Measurements from ENCODE around the gene FBXW2.

Gene FBXW2

GRCh38 chr9:120770931-120771330 lies 22.3 kb downstream of the FBXW2 start:
- Histone ChIP-seq H3K4me2 (ENCODE audit: low read depth, low read length, poor library complexity, severe bottlenecking) (no peak overlapping the region), H3K4me1 (ENCODE audit: insufficient read depth, low read length, poor library complexity, severe bottlenecking) (no peaks in the 10 kb centered on the region), H3F3A (ENCODE audit: low read depth) (no peaks in the 10 kb centered on the region), H3K79me2 (ENCODE audit: insufficient read depth, low read length) (no peaks in the 10 kb centered on the region), H3K9me2 (replicated peaks; ENCODE audit: low read depth, low read length) (no peaks in the 10 kb centered on the region), H3K27me3 (ENCODE audit: insufficient read depth, low read length, poor library complexity, severe bottlenecking) (no peaks in the 10 kb centered on the region), H3K4me3 (ENCODE audit: low read length, poor library complexity, severe bottlenecking) (no peak overlapping the region), H3K9ac (ENCODE audit: low read depth, low read length, poor library complexity, severe bottlenecking) (no peak overlapping the region), H2AFZ (ENCODE audit: low read length) (no peak overlapping the region), H3K36me3 (ENCODE audit: insufficient read depth, low read length) (peaks cover 60% of the 10 kb centered on the region), H3K9me3 (ENCODE audit: insufficient read depth, low read depth, low read length) (no peaks in the 10 kb centered on the region), H4K20me1 (ENCODE audit: insufficient read depth, low read length, poor library complexity, severe bottlenecking) (no peaks in the 10 kb centered on the region)
- no peak for TF ChIP-seq EZH2phosphoT487 (IDR thresholded peaks at IDR 0.05; ENCODE audit: borderline replicate concordance)
- TF ChIP-seq, protein P1, sequence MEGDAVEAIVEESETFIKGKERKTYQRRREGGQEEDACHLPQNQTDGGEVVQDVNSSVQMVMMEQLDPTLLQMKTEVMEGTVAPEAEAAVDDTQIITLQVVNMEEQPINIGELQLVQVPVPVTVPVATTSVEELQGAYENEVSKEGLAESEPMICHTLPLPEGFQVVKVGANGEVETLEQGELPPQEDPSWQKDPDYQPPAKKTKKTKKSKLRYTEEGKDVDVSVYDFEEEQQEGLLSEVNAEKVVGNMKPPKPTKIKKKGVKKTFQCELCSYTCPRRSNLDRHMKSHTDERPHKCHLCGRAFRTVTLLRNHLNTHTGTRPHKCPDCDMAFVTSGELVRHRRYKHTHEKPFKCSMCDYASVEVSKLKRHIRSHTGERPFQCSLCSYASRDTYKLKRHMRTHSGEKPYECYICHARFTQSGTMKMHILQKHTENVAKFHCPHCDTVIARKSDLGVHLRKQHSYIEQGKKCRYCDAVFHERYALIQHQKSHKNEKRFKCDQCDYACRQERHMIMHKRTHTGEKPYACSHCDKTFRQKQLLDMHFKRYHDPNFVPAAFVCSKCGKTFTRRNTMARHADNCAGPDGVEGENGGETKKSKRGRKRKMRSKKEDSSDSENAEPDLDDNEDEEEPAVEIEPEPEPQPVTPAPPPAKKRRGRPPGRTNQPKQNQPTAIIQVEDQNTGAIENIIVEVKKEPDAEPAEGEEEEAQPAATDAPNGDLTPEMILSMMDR (conservative IDR thresholded peaks at IDR 0.05; ENCODE audit: low read length), result no peak

DNA sequence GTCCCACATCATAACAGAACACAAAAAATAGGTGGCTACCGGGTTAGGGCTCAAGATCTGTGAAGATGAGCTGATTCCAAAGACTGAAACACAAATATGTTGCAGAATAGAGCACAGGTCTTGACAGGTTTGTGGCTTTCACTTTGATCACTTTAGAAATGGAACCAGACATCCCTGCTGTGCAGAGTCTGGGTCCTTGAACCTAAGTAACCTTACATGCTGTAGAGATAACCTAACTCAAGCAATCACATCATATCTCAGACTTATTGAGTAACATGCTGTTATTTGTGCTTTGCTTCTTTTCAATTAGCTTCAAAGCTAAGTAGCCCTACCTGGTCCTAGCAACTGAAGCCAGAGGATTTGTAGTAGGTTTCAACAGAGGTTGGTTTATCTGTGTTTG lies 24.3 kb downstream of the FBXW2 start:
- Histone ChIP-seq H3K36me3 (ENCODE audit: insufficient read depth, low read length) (peaks cover 62% of the 10 kb centered on the region; the same call in 1 of the 2 replicates), H3K79me2 (ENCODE audit: insufficient read depth, low read length) (no peaks in the 10 kb centered on the region)
- TF ChIP-seq, protein P1 (conservative IDR thresholded peaks at IDR 0.05; ENCODE audit: low read length), result no peak
- TF ChIP-seq EZH2phosphoT487 (IDR thresholded peaks at IDR 0.05; ENCODE audit: borderline replicate concordance), result no peak

GRCh38 chr9:120768247-120768646 lies 25.0 kb downstream of the FBXW2 start:
- Histone ChIP-seq H3K27me3 (ENCODE audit: insufficient read depth, low read length, poor library complexity, severe bottlenecking) (no peaks in the 10 kb centered on the region), H3K4me1 (ENCODE audit: insufficient read depth, low read length, poor library complexity, severe bottlenecking) (no peaks in the 10 kb centered on the region), H3K4me2 (ENCODE audit: low read depth, low read length, poor library complexity, severe bottlenecking) (no peak overlapping the region), H2AFZ (ENCODE audit: low read length) (no peak overlapping the region), H4K20me1 (ENCODE audit: insufficient read depth, low read length, poor library complexity, severe bottlenecking) (no peaks in the 10 kb centered on the region), H3K9me2 (replicated peaks; ENCODE audit: low read depth, low read length) (no peaks in the 10 kb centered on the region), H3K4me3 (ENCODE audit: low read length, poor library complexity, severe bottlenecking) (no peak overlapping the region), H3K9ac (ENCODE audit: low read depth, low read length, poor library complexity, severe bottlenecking) (no peak overlapping the region), H3K9me3 (ENCODE audit: insufficient read depth, low read depth, low read length) (no peaks in the 10 kb centered on the region), H3K36me3 (ENCODE audit: insufficient read depth, low read length) (peaks cover 69% of the 10 kb centered on the region; the same call in 1 of the 2 replicates), H3K79me2 (ENCODE audit: insufficient read depth, low read length) (no peaks in the 10 kb centered on the region), H3F3A (ENCODE audit: low read depth) (no peaks in the 10 kb centered on the region)
- TF ChIP-seq, protein P1 (conservative IDR thresholded peaks at IDR 0.05; ENCODE audit: low read length), result no peak
- TF ChIP-seq EZH2phosphoT487 (IDR thresholded peaks at IDR 0.05; ENCODE audit: borderline replicate concordance), result no peak

More for the DNA sequence above, 24.3 kb downstream of the FBXW2 start:
- H3F3A ChIP-seq (ENCODE audit: low read depth), result no peaks in the 10 kb centered on the region
- no peak overlapping the region for H3K4me3 ChIP-seq (ENCODE audit: low read length, poor library complexity, severe bottlenecking)
- H2AFZ ChIP-seq (ENCODE audit: low read length), result no peak overlapping the region
- no peak overlapping the region for H3K9ac ChIP-seq (ENCODE audit: low read depth, low read length, poor library complexity, severe bottlenecking)
- no peak overlapping the region for H3K4me2 ChIP-seq (ENCODE audit: low read depth, low read length, poor library complexity, severe bottlenecking)
- H3K27me3 ChIP-seq (ENCODE audit: insufficient read depth, low read length, poor library complexity, severe bottlenecking), result no peaks in the 10 kb centered on the region
- H4K20me1 ChIP-seq (ENCODE audit: insufficient read depth, low read length, poor library complexity, severe bottlenecking), result no peaks in the 10 kb centered on the region
- H3K9me2 ChIP-seq (replicated peaks; ENCODE audit: low read depth, low read length), result no peaks in the 10 kb centered on the region
- H3K9me3 ChIP-seq (ENCODE audit: insufficient read depth, low read depth, low read length), result no peaks in the 10 kb centered on the region
- no peaks in the 10 kb centered on the region for H3K4me1 ChIP-seq (ENCODE audit: insufficient read depth, low read length, poor library complexity, severe bottlenecking)

All from Loucy (cell line).